Left lung (tissue), 10 donors: ENCODE results near the gene STMN1. TPM values are rescaled to one million over a fixed set of nuclear protein-coding genes. Genes with fewer than 3 reads are reported as not detected.

ENCODE experiments used
- ATAC-seq: fragments of 200-7000 bp; cut with Tn5 transposase; one replicate; pipeline ENCODE4 v1.9.1; 2020; ENCODE audit warnings: moderate library complexity
- DNase-seq, 4 donors: peaks; one replicate each; pipeline ENCODE4 v3.0.0-alpha.2; 2013 to 2020
- H3K27ac ChIP-seq, 2 donors: fragments of 200-600 bp; sonication (generic) in 1 of 2; one replicate each; pipeline versions ENCODE4 v1.5.0 to v1.8.0; 2020 to 2021
- H3K27me3 ChIP-seq, 2 donors: fragments of 200-600 bp; sonication (generic) in 1 of 2; one replicate each; pipeline versions ENCODE4 v1.5.0 to v1.8.0; 2020 to 2021
- H3K36me3 ChIP-seq, 2 donors: fragments of 200-600 bp; sonication (generic) in 1 of 2; one replicate each; pipeline versions ENCODE4 v1.5.0 to v1.8.0; 2020 to 2021
- H3K4me1 ChIP-seq, 2 donors: fragments of 200-600 bp; one replicate each; pipeline ENCODE4 v1.8.0; 2021
- H3K4me3 ChIP-seq, 2 donors: fragments of 200-600 bp; sonication (generic) in 1 of 2; one replicate each; pipeline versions ENCODE4 v1.5.0 to v1.8.0; 2020 to 2021; ENCODE audit warnings: mild to moderate bottlenecking in 1 of 2
- H3K9me3 ChIP-seq, 2 donors: fragments of 200-600 bp; sonication (generic) in 1 of 2; one replicate each; pipeline versions ENCODE4 v1.5.0 to v1.8.0; 2020 to 2021
- intact Hi-C, 2 donors: fragments of 100-400 bp; cut with DNase I; formaldehyde crosslinking; loops; one replicate each; pipeline versions ENCODE4 v1.11.2 to v1.14.2; 2022
- polyA plus RNA-seq, 6 donors: library from polyadenylated mRNA; unstranded; fragments of 120-200 nt; gene quantifications; one replicate each; pipeline ENCODE4 v1.2.1, GENCODE V29; 2013; ENCODE audit not compliant: insufficient read length in 6 of 6
- total RNA-seq, 2 donors: library from RNA; stranded (reverse); fragmentation: NEBNext Ultra II Directional; extraction: Animal tissue kit (Norgen Biotek cat#: 25700); gene quantifications; one replicate each; pipeline ENCODE4 v1.2.1, GENCODE V29; 2021
- TF ChIP-seq, protein P1 (sequence below), 2 donors: fragments of 200-600 bp; sonication (generic) in 1 of 2; IDR thresholded peaks; one replicate each; pipeline versions ENCODE4 v1.5.0 to v1.8.0; 2021; ENCODE audit warnings: antibody characterized with exemption in 2 of 2
- donor health status: DM: no; HTN: yes; CAD: no.
- donor health status: DM: no; HTN: no; CAD: no.

STMN1 gene
- total and polyA plus RNA-seq, 8 donors = 50.7 to 1,392 (median 917) TPM

DNA sequence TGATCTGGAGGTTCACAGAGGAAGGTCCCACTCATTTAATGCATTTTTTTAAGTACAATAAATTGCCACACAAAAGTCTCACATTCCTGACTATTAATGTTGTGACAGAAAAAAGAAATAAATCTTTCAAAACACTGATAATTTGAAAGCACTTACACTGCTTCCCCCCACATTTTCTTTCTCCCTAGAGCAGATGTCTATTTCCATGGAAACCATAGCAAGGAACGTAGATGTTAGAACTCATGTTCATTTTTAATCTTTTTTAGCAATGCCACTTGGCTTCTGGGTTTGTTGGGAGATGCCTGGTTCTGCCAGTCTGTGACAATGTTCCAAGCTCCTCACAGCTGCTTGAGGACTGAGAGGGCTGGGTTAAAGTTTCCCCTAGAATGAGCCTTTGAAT lies 1.9 kb upstream of the STMN1 start:
- DNase-seq (no peak), ATAC-seq (no peak)
- H3K36me3 ChIP-seq = no peaks in the 10 kb centered on the region
- no peak overlapping the region for H3K4me3 ChIP-seq
- H3K9me3 ChIP-seq = no peaks in the 10 kb centered on the region
- peaks cover 0 to 9% of the 10 kb centered on the region in 2 donors for H3K27me3 ChIP-seq
- TF ChIP-seq, protein P1, sequence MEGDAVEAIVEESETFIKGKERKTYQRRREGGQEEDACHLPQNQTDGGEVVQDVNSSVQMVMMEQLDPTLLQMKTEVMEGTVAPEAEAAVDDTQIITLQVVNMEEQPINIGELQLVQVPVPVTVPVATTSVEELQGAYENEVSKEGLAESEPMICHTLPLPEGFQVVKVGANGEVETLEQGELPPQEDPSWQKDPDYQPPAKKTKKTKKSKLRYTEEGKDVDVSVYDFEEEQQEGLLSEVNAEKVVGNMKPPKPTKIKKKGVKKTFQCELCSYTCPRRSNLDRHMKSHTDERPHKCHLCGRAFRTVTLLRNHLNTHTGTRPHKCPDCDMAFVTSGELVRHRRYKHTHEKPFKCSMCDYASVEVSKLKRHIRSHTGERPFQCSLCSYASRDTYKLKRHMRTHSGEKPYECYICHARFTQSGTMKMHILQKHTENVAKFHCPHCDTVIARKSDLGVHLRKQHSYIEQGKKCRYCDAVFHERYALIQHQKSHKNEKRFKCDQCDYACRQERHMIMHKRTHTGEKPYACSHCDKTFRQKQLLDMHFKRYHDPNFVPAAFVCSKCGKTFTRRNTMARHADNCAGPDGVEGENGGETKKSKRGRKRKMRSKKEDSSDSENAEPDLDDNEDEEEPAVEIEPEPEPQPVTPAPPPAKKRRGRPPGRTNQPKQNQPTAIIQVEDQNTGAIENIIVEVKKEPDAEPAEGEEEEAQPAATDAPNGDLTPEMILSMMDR (IDR thresholded peaks at IDR 0.05) = no peak
- H3K27ac ChIP-seq = no peak overlapping the region
- peaks cover 0 to 28% of the 10 kb centered on the region in 2 donors for H3K4me1 ChIP-seq
- intact Hi-C loops = no loop called here

- H3K9me3 ChIP-seq = no peaks in the 10 kb centered on the region
- DNase-seq (no peak), ATAC-seq (no peak)
- no peak overlapping the region for H3K4me3 ChIP-seq
- H3K4me1 ChIP-seq = peaks cover 0 to 28% of the 10 kb centered on the region in 2 donors
- H3K27me3 ChIP-seq = peaks cover 0 to 9% of the 10 kb centered on the region in 2 donors
- H3K36me3 ChIP-seq = no peaks in the 10 kb centered on the region
- intact Hi-C loops = no loop called here
- TF ChIP-seq, protein P1 (IDR thresholded peaks at IDR 0.05) = no peak
- no peak overlapping the region for H3K27ac ChIP-seq
These were observed 1.4 kb upstream of the STMN1 start for GRCh38 chr1:25907601-25908000.

DNA sequence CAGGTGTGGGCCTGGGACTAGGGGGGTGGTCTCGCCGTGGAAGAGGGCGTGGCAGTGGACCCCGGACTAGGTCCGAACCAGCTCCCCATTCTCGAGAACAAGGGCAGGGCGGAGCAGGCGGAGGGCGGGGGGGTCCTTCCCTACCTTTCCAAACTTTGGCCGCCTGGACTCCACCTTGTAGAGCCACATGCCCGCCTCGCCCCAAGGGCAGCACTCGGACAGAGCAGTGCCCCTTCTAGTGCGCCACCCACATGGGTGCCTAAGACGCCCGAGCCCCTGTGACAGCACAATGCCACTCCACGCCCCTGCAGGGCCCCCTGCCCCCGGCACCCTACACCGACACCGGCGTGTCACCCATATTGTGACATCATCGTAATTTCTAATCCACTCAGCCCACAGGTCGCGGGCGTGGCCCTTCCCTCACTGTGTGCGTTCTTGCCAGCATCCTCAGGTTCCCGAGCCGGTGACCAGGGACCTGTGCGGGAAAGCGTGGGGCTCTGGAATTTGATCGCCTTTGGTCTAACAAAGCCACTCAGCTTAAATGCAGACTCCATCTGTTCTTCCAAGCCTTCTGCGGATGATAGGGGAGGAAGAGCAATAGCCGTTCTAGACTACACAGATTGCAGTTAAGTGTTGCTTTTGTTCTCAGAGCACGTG lies 553 bp upstream of the STMN1 start:
- TF ChIP-seq, protein P1 (IDR thresholded peaks at IDR 0.05) = no peak
- Histone ChIP-seq H3K27ac (no peak overlapping the region), H3K4me3 (peak overlapping the region; percentile 82 to 83), H3K9me3 (no peaks in the 10 kb centered on the region), H3K27me3 (peaks cover 0 to 9% of the 10 kb centered on the region in 2 donors), H3K36me3 (no peaks in the 10 kb centered on the region), H3K4me1 (peaks cover 0 to 28% of the 10 kb centered on the region in 2 donors)
- DNase-seq (peak in 3 of 4 donors; percentile 44 to 80 (median 47)), ATAC-seq (peak; percentile 4)
- intact Hi-C loops = no loop called here

GRCh38 chr1:25904943-25905679 lies 1.1 kb downstream of the STMN1 start:
- peaks cover 0 to 9% of the 10 kb centered on the region in 2 donors for H3K27me3 ChIP-seq
- intact Hi-C loops = no loop called here
- H3K4me1 ChIP-seq = peaks cover 0 to 28% of the 10 kb centered on the region in 2 donors
- H3K36me3 ChIP-seq = peaks cover 0 to 13% of the 10 kb centered on the region in 2 donors
- peak; percentile 88 to 98 (median 96) for DNase-seq
- peak; percentile 97 for ATAC-seq
- H3K9me3 ChIP-seq = no peaks in the 10 kb centered on the region
- peak overlapping the region; percentile 82 to 83 for H3K4me3 ChIP-seq
- peak overlapping the region; percentile 78 to 84 for H3K27ac ChIP-seq
- TF ChIP-seq, protein P1 (IDR thresholded peaks at IDR 0.05) = no peak

DNA sequence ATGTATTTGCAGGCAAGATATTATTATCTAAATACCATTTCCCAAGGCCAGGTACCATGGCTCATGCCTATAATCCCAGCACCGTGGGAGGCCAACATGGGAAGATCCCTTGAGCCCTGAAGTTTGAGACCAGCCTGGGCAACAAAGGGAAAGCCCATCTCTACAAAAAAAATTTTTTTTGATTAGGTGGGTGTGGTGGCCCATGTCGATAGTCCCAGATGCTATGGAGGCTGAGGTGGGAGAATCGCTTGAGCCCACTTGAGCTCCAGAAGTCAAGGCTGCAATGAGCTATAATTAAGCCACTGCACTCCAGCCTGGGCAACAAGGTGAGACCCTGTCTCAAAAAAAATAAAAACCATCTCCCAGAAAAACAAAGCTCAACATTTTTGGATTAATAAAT lies 2.2 kb downstream of the STMN1 start:
- Histone ChIP-seq H3K9me3 (no peaks in the 10 kb centered on the region), H3K27me3 (peaks cover 0 to 9% of the 10 kb centered on the region in 2 donors), H3K36me3 (peaks cover 0 to 24% of the 10 kb centered on the region in 2 donors), H3K4me1 (peaks cover 0 to 28% of the 10 kb centered on the region in 2 donors), H3K27ac (no peak overlapping the region), H3K4me3 (no peak overlapping the region)
- TF ChIP-seq, protein P1 (IDR thresholded peaks at IDR 0.05) = no peak
- no peak for ATAC-seq
- DNase-seq = no peak
- intact Hi-C loops = no loop called here
